SU-DHL-6 (cell line): ENCODE measurements around the gene SIRPA.

Experiments used
- H2AFZ ChIP-seq: fragments of 200-600 bp; sonication (generic); 2 replicates; pipeline ENCODE4 v1.6.1; 2014; ENCODE audit warnings: low read depth, mild to moderate bottlenecking, moderate library complexity, mixed read lengths, antibody characterized with exemption, low read length; ENCODE audit not compliant: severe bottlenecking
- H3F3A ChIP-seq: fragments of 200-600 bp; shearing (Covaris generic); 2 replicates; pipeline ENCODE4 v1.6.0; 2016; ENCODE audit warnings: antibody characterized with exemption, mild to moderate bottlenecking; ENCODE audit not compliant: insufficient read depth
- H3K27ac ChIP-seq: fragments of 200-600 bp; sonication (generic); 2 replicates; pipeline ENCODE4 v1.5.1; 2016; ENCODE audit warnings: low read depth, mild to moderate bottlenecking, low read length, moderate library complexity, mixed read lengths
- H3K27me3 ChIP-seq: fragments of 200-600 bp; sonication (generic), shearing (Covaris generic); 2 replicates; pipeline ENCODE4 v1.6.0; 2014; ENCODE audit warnings: mild to moderate bottlenecking, low read length
- H3K36me3 ChIP-seq: fragments of 200-600 bp; sonication (generic); 2 replicates; pipeline ENCODE4 v1.6.1; 2014; ENCODE audit warnings: mild to moderate bottlenecking, low read length, mixed read lengths
- H3K4me2 ChIP-seq: fragments of 300-600, 200-600 bp; shearing (Covaris generic), sonication (generic); 2 replicates; pipeline ENCODE4 v1.6.0; 2014; ENCODE audit warnings: low read length, low read depth, mild to moderate bottlenecking; ENCODE audit not compliant: poor library complexity, severe bottlenecking
- H3K4me3 ChIP-seq: fragments of 200-600 bp; sonication (generic); 2 replicates; pipeline ENCODE4 v1.5.1; 2014; ENCODE audit warnings: antibody characterized with exemption, low read length, mild to moderate bottlenecking, mixed read lengths; ENCODE audit not compliant: insufficient read depth, poor library complexity, severe bottlenecking
- H3K79me2 ChIP-seq: fragments of 200-600 bp; sonication (generic); 2 replicates; pipeline ENCODE4 v1.6.1; 2014; ENCODE audit warnings: mild to moderate bottlenecking, low read length, moderate library complexity; ENCODE audit not compliant: insufficient read depth
- H3K9ac ChIP-seq: fragments of 200-600 bp; sonication (generic); 2 replicates; pipeline ENCODE4 v1.7.0; 2014; ENCODE audit warnings: mild to moderate bottlenecking, low read length
- H3K9me2 ChIP-seq: fragments of 200-600 bp; sonication (generic); replicated peaks from 2 replicates; pipeline ENCODE4 v1.6.1; 2014; ENCODE audit warnings: low read length; ENCODE audit not compliant: insufficient read depth
- H3K9me3 ChIP-seq: fragments of 200-600 bp; sonication (generic); 2 replicates; pipeline ENCODE4 v1.6.1; 2014; ENCODE audit warnings: low read length, mixed read lengths; ENCODE audit not compliant: insufficient read depth
- H4K20me1 ChIP-seq: fragments of 200-600 bp; sonication (generic); 2 replicates; pipeline ENCODE4 v1.6.1; 2014; ENCODE audit warnings: low read depth, mild to moderate bottlenecking, antibody characterized with exemption, low read length, moderate library complexity, mixed read lengths
- EZH2phosphoT487 ChIP-seq: fragments of 200-600 bp; sonication (generic), shearing (Covaris generic); conservative IDR thresholded peaks from 2 replicates; pipeline ENCODE4 v1.6.1; 2018; ENCODE audit warnings: mild to moderate bottlenecking, antibody characterized with exemption, low read length, moderate library complexity, mixed read lengths
- TF ChIP-seq, protein P1 (sequence below): fragments of 200-600 bp; sonication (generic); IDR thresholded peaks from one replicate; pipeline ENCODE4 v1.5.1; 2017; ENCODE audit warnings: antibody characterized with exemption, mild to moderate bottlenecking, low read length, moderate library complexity; ENCODE audit not compliant: insufficient read depth, poor library complexity, severe bottlenecking

Gene SIRPA

DNA sequence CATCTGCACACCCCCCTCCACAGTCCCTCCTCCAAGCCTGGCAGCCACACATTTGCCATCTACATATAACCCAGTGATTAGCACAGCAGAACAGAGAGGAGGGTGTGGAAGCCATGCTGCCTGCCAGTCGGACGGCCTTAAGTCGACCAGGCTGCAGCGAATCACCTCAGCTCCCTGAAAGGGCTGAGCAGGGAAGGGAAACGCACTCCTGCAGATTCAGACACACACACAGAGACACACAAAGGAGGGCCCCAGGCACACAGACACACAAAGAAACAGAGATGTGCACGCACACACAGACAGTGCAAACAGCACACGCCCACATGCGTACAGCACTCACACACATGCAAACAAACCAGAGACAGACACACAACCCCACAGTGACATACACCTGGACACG is 11.2 kb upstream of the SIRPA start:
- Histone ChIP-seq H4K20me1 (no peaks in the 10 kb centered on the region), H3K4me3 (no peak overlapping the region), H2AFZ (no peak overlapping the region), H3K27me3 (no peaks in the 10 kb centered on the region), H3K9ac (no peak overlapping the region), H3K4me2 (no peak overlapping the region), H3K27ac (no peak overlapping the region), H3K36me3 (no peaks in the 10 kb centered on the region), H3K9me3 (no peaks in the 10 kb centered on the region), H3K9me2 (no peaks in the 10 kb centered on the region), H3K79me2 (no peaks in the 10 kb centered on the region), H3F3A (no peaks in the 10 kb centered on the region)
- TF ChIP-seq, protein P1, sequence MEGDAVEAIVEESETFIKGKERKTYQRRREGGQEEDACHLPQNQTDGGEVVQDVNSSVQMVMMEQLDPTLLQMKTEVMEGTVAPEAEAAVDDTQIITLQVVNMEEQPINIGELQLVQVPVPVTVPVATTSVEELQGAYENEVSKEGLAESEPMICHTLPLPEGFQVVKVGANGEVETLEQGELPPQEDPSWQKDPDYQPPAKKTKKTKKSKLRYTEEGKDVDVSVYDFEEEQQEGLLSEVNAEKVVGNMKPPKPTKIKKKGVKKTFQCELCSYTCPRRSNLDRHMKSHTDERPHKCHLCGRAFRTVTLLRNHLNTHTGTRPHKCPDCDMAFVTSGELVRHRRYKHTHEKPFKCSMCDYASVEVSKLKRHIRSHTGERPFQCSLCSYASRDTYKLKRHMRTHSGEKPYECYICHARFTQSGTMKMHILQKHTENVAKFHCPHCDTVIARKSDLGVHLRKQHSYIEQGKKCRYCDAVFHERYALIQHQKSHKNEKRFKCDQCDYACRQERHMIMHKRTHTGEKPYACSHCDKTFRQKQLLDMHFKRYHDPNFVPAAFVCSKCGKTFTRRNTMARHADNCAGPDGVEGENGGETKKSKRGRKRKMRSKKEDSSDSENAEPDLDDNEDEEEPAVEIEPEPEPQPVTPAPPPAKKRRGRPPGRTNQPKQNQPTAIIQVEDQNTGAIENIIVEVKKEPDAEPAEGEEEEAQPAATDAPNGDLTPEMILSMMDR: no peak
- TF ChIP-seq EZH2phosphoT487: no peak

DNA sequence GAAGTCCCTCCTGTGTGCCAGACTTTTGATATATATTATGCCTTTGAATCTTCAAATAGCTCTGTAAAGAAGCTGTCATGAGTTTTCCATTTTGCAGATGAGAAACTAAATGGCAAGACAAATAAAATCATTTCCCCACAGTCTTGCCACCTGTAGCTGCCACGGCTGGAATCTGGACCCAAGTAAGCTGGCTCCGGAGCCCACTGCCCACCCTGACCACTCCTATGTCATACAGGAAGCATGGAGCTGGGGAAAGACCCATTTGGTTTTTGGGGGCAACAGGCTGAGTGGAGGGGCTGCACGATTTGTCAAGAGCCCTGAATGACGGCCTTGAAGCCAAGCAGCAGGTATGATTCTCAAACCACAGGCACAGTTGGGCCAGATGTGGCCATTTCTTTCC is 10.0 kb upstream of the SIRPA start:
- Histone ChIP-seq H3K79me2 (no peaks in the 10 kb centered on the region), H3K9me3 (no peaks in the 10 kb centered on the region), H2AFZ (no peak overlapping the region), H3F3A (no peaks in the 10 kb centered on the region), H3K27ac (no peak overlapping the region), H3K36me3 (no peaks in the 10 kb centered on the region), H3K9me2 (no peaks in the 10 kb centered on the region), H3K27me3 (no peaks in the 10 kb centered on the region), H4K20me1 (no peaks in the 10 kb centered on the region), H3K4me2 (no peak overlapping the region), H3K4me3 (no peak overlapping the region), H3K9ac (no peak overlapping the region)
- TF ChIP-seq EZH2phosphoT487: no peak
- TF ChIP-seq, protein P1: no peak

DNA sequence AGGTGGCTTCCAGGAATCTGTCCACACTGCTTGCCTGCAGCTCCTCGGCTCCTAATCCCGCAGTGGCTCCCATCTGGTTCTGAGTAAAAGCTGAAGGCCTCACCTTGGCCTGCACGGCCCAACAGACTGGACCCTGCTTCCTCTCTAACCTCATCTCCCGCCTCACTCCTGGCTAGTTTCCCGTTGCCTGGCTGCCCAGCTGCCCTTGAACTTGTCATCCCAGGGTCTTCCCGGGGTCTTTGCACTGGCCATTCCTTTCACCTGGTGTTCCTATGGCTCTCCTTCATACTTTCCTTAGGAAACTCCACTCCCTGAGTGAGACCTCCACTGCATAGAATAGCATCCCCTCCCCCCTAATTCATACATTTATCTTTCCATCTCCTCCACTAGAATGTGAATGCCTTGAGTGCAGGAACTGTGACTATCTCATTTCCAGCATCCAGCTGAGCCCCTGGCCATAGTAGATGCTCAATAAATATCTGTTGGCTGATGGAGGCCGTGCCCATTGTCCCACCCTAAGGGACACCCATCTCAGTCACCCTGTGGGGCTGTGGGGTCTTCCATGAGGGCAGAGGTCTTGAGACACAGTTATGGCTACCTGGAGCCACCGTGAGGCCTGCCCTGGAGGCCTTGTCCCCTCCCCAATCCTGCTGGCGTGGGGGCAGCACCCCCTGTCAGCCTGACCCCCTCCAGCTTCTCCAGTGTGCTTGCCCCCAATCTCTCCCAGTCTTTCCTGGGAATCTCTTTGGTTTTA is 9.1 kb upstream of the SIRPA start:
- Histone ChIP-seq H4K20me1 (no peaks in the 10 kb centered on the region), H3K79me2 (no peaks in the 10 kb centered on the region), H3K9me3 (no peaks in the 10 kb centered on the region), H3K27ac (no peak overlapping the region), H3K9ac (no peak overlapping the region), H2AFZ (no peak overlapping the region), H3K27me3 (no peaks in the 10 kb centered on the region), H3F3A (no peaks in the 10 kb centered on the region), H3K4me3 (no peak overlapping the region), H3K36me3 (no peaks in the 10 kb centered on the region), H3K4me2 (no peak overlapping the region), H3K9me2 (no peaks in the 10 kb centered on the region)
- TF ChIP-seq EZH2phosphoT487: no peak
- TF ChIP-seq, protein P1: no peak
